GM12878 (cell line): Measurements from ENCODE around the gene GLI1. TPM values are rescaled to one million over a fixed set of nuclear protein-coding genes. Genes with fewer than 3 reads are reported as not detected.

Source experiments
- ATAC-seq: fragments of 200-7000 bp; cut with Tn5 transposase; 3 replicates; pipeline ENCODE4 v1.9.1; 2020; ENCODE audit warnings: mild to moderate bottlenecking, moderate library complexity
- BruUV-seq: library from RNA; stranded (reverse); fragments of 400-500 nt; replicated peaks from 2 replicates; lab custom pipeline; 2021; lab: Mats Ljungman, UMichigan
- CTCF ChIA-PET: fragments of 300-600 bp; sonication (Branson Sonifier 250); formaldehyde crosslinking; extraction: SDS; loops from one replicate; lab custom pipeline; 2021; ENCODE audit warnings: inconsistent platforms; lab: Yijun Ruan, JAX
- POLR2A ChIA-PET: fragments of 350-600 bp; formaldehyde crosslinking; extraction: SDS; loops from one replicate; lab custom pipeline; 2021; ENCODE audit warnings: inconsistent platforms; lab: Charles Lee
- RAD21 ChIA-PET: fragments of 300-600 bp; sonication (Branson Sonifier 250); formaldehyde crosslinking; loops from one replicate; lab custom pipeline; 2023; ENCODE audit warnings: antibody characterized with exemption; ENCODE audit not compliant: unreplicated experiment; lab: Charles Lee
- SMC1A ChIA-PET: fragments of 300-600 bp; sonication (Branson Sonifier 250); formaldehyde crosslinking; loops from one replicate; lab custom pipeline; 2023; ENCODE audit not compliant: unreplicated experiment, uncharacterized antibody; lab: Charles Lee
- DNase-seq: peaks from one replicate; pipeline ENCODE4 v3.0.0-alpha.2; 2011; ENCODE audit warnings: low read depth, low spot score
- FAIRE-seq: peaks from 3 replicates; lab custom pipeline; 2011; peaks lifted over from hg19 to GRCh38; lab: Jason Lieb, UNC
- H2AFZ ChIP-seq: 2 replicates; pipeline ENCODE4 v1.6.0; 2011; ENCODE audit warnings: low read depth, low read length, control low read depth; ENCODE audit not compliant: control insufficient read depth
- H3K27ac ChIP-seq: 2 replicates; pipeline ENCODE4 v1.5.1; 2011; ENCODE audit warnings: control low read depth; ENCODE audit not compliant: control insufficient read depth, insufficient read depth
- H3K27me3 ChIP-seq, 2 experiments: replicated peaks in 1 of 2; 2 replicates each; pipeline versions ENCODE4 v1.6.0 to v1.6.1; 2011; ENCODE audit warnings: low read length in 1 of 2; ENCODE audit not compliant: control insufficient read depth in 2 of 2, insufficient read depth in 2 of 2
- H3K36me3 ChIP-seq, 2 experiments: 2 replicates each; pipeline ENCODE4 v1.5.1; 2011; ENCODE audit warnings: low read length in 1 of 2; ENCODE audit not compliant: control insufficient read depth in 2 of 2, insufficient read depth in 2 of 2
- H3K4me1 ChIP-seq: 2 replicates; pipeline ENCODE4 v1.6.1; 2011; ENCODE audit warnings: mild to moderate bottlenecking, low read length, moderate library complexity, mixed read lengths; ENCODE audit not compliant: control insufficient read depth, insufficient read depth
- H3K4me2 ChIP-seq: 2 replicates; pipeline ENCODE4 v1.6.0; 2011; ENCODE audit warnings: control low read depth; ENCODE audit not compliant: control insufficient read depth, insufficient read depth
- H3K4me3 ChIP-seq: fragments of 200-600 bp; sonication (generic); 2 replicates; pipeline ENCODE4 v1.5.1; 2016
- H3K79me2 ChIP-seq: 2 replicates; pipeline ENCODE4 v1.6.0; 2011; ENCODE audit warnings: low read length; ENCODE audit not compliant: control insufficient read depth, insufficient read depth
- H3K9ac ChIP-seq: 2 replicates; pipeline ENCODE4 v1.8.0; 2011; ENCODE audit warnings: low read length, control low read depth, mixed read lengths; ENCODE audit not compliant: control insufficient read depth, insufficient read depth
- H3K9me3 ChIP-seq: replicated peaks from 3 replicates; pipeline ENCODE4 v1.5.1; 2011; ENCODE audit warnings: mild to moderate bottlenecking, low read length; ENCODE audit not compliant: control insufficient read depth, insufficient read depth
- H4K20me1 ChIP-seq: 2 replicates; pipeline ENCODE4 v1.6.0; 2011; ENCODE audit not compliant: control insufficient read depth, insufficient read depth
- BCL3 ChIP-seq: IDR thresholded peaks from 2 replicates; pipeline ENCODE4 v1.6.1; 2011; ENCODE audit warnings: borderline replicate concordance, low read depth, mild to moderate bottlenecking, moderate library complexity, low read length; ENCODE audit not compliant: insufficient read depth, poor library complexity, severe bottlenecking
- BCLAF1 ChIP-seq: fragments of 450-650 bp; IDR thresholded peaks from 2 replicates; pipeline ENCODE4 v1.6.1; 2017; ENCODE audit warnings: antibody characterized with exemption, mild to moderate bottlenecking, moderate library complexity
- BHLHE40 ChIP-seq, 2 experiments: fragments of 450-650 bp in 1 of 2; IDR thresholded peaks; 2 replicates each; pipeline ENCODE4 v1.6.1; 2011 to 2017; ENCODE audit warnings: low read depth in 2 of 2, borderline replicate concordance in 1 of 2, improper control_type of control experiment in 1 of 2, low read length in 1 of 2, mild to moderate bottlenecking in 1 of 2
- CHD2 ChIP-seq: IDR thresholded peaks from 2 replicates; pipeline ENCODE4 v1.6.1; 2011; ENCODE audit warnings: low read depth, low read length, improper control_type of control experiment, borderline replicate concordance
- ELK1 ChIP-seq: IDR thresholded peaks from 2 replicates; pipeline ENCODE4 v1.6.1; 2012; ENCODE audit warnings: low read depth, low read length, improper control_type of control experiment
- MEF2B ChIP-seq: fragments of 450-650 bp; IDR thresholded peaks from 2 replicates; pipeline ENCODE4 v1.6.1; 2018; ENCODE audit warnings: mild to moderate bottlenecking, moderate library complexity; ENCODE audit not compliant: partially characterized antibody, poor library complexity, severe bottlenecking
- RAD21 ChIP-seq: IDR thresholded peaks from 2 replicates; pipeline ENCODE4 v1.6.1; 2011; ENCODE audit warnings: mild to moderate bottlenecking, low read depth, low read length, moderate library complexity; ENCODE audit not compliant: insufficient read depth
- SP1 ChIP-seq: IDR thresholded peaks from one replicate; pipeline ENCODE4 v1.6.1; 2011; ENCODE audit warnings: low read depth, low read length
- TCF3 ChIP-seq: IDR thresholded peaks from 2 replicates; pipeline ENCODE4 v1.6.1; 2012; ENCODE audit warnings: low read depth, mild to moderate bottlenecking, low read length, borderline replicate concordance; ENCODE audit not compliant: insufficient read depth
- WRNIP1 ChIP-seq: IDR thresholded peaks from 2 replicates; pipeline ENCODE4 v1.6.1; 2011; ENCODE audit warnings: low read depth, low read length, improper control_type of control experiment, borderline replicate concordance
- ZNF687 ChIP-seq: fragments of 450-650 bp; IDR thresholded peaks from 2 replicates; pipeline ENCODE4 v1.6.1; 2017; ENCODE audit warnings: mild to moderate bottlenecking, moderate library complexity
- ZZZ3 ChIP-seq: IDR thresholded peaks from 2 replicates; pipeline ENCODE4 v1.6.1; 2011; ENCODE audit warnings: low read depth; ENCODE audit not compliant: control insufficient read depth, insufficient read length
- in situ Hi-C: fragments of 300-500 bp; cut with MboI; formaldehyde crosslinking; loops from 9 replicates; pipeline ENCODE4 v1.14.3; 2018; ENCODE audit warnings: mixed read lengths
- intact Hi-C: fragments of 100-400 bp; cut with micrococcal nuclease; formaldehyde crosslinking; loops from one replicate; pipeline ENCODE4 v1.14.2; 2022; ENCODE audit not compliant: unreplicated experiment
- polyA plus RNA-seq, 11 experiments: library from polyadenylated mRNA; depleted of rRNA in 4 of 11; unstranded in 6 of 11; stranded (reverse) in 5 of 11; fragments of >200 nt; fragmentation: Nextera tagmentation in 4 of 11; fragmentation: Illumina TruSeq in 1 of 11; extraction: Ambion mirVana in 4 of 11; extraction: Trizol in 1 of 11; gene quantifications; 1 replicate in 1 of 11; 2 replicates in 10 of 11; pipeline versions ENCODE4 v1.2.1 to v1.2.3, GENCODE V29; 2011 to 2016; ENCODE audit warnings: inconsistent platforms in 2 of 11, missing spikeins in 2 of 11, low read depth in 1 of 11
- total RNA-seq, 4 experiments: library from RNA; depleted of rRNA in 3 of 4; stranded (reverse); fragments of >200 nt in 3 of 4; fragmentation: Illumina TruSeq in 1 of 4; extraction: Trizol in 1 of 4; gene quantifications; 2 replicates each; pipeline versions ENCODE4 v1.2.1 to v1.2.3, GENCODE V29; 2013 to 2021

Gene GLI1
- total and polyA plus RNA-seq, 10 of the 15 experiments (the other 5 are each of a cell fraction or from before 2014, with no cell fraction given): 0.27 to 1.2 (median 0.49) TPM

- SMC1A ChIA-PET: interaction anchor here (0.7 to 2.0 kb wide), 4 partner anchors 9 to 436 kb away, joined by 3 to 8 read pairs (median 3); partner anchors contain the start of gene GLI1
- no peak for DNase-seq
- TF ChIP-seq ZNF687 (no peak), SP1 (no peak), ZZZ3 (no peak), BHLHE40 (IDR thresholded peaks at IDR 0.05; ENCODE audit: borderline replicate concordance in 1 of 2, low read depth in 2 of 2, low read length in 1 of 2) (no peak), ELK1 (no peak), WRNIP1 (no peak), BCL3 (no peak), CHD2 (no peak), BCLAF1 (no peak), TCF3 (no peak), RAD21 (no peak), MEF2B (no peak)
These were observed 26.1 kb downstream of the GLI1 start for GRCh38 chr12:57485695-57486094.

More at GRCh38 chr12:57485695-57486094, 26.1 kb downstream of the GLI1 start:
- in situ Hi-C loops (no loop called here), intact Hi-C loops (no loop called here)
- ChIA-PET RAD21 (interaction anchor here (0.7 kb wide), 1 partner anchor 41 kb away, joined by 3 read pairs; no protein-coding TSS in a partner anchor), POLR2A (interaction anchor here (0.9 to 1.9 kb wide), 5 partner anchors 8 to 51 kb away, joined by 3 to 4 read pairs (median 4); partner anchors contain the start of genes DDIT3 and INHBC), CTCF (interaction anchor here (0.9 to 2.7 kb wide), 3 partner anchors 9 to 27 kb away, joined by 4 to 13 read pairs (median 6); no protein-coding TSS in a partner anchor)
- peaks cover 4 to 5% of the 10 kb centered on the region in 2 experiments; a peak in 2 of 4 replicates for H3K36me3 ChIP-seq
- BruUV-seq: no TSS peak
- no peak for ATAC-seq
- H3K4me3 ChIP-seq: no peak overlapping the region
- H3K27ac ChIP-seq: no peak overlapping the region
- no peak overlapping the region for H3K4me2 ChIP-seq
- no peaks in the 10 kb centered on the region for H4K20me1 ChIP-seq
- H2AFZ ChIP-seq: no peak overlapping the region
- H3K4me1 ChIP-seq: peaks cover 7% of the 10 kb centered on the region
- H3K27me3 ChIP-seq: no peaks in the 10 kb centered on the region
- H3K9me3 ChIP-seq: no peaks in the 10 kb centered on the region
- no peak for FAIRE-seq
- H3K79me2 ChIP-seq: peaks cover 17% of the 10 kb centered on the region
- H3K9ac ChIP-seq: no peak overlapping the region
